Gastrocnemius medialis (tissue), 4 donors: ENCODE results near the gene CHKB. TPM values are rescaled to one million over a fixed set of nuclear protein-coding genes. Genes with fewer than 3 reads are reported as not detected.
"Not testable (repeated sequence)": the region's sequence is repeated elsewhere in the genome, so short reads cannot be mapped to it uniquely, and the experiment has no call there.

Experiments used
- ATAC-seq, 2 donors: fragments of 150-250 bp; one replicate each; pipeline ENCODE4 v1.9.1; 2016
- DNase-seq, 2 donors: peaks; one replicate each; pipeline ENCODE4 v3.0.0-alpha.2; 2019
- H3K27ac ChIP-seq, 4 donors: fragments of 200-600 bp; sonication (generic); 1 replicate in 1 of 4; 2 replicates in 3 of 4; pipeline ENCODE4 v1.5.1; 2016 to 2018; ENCODE audit warnings: mild to moderate bottlenecking in 2 of 4, moderate library complexity in 1 of 4
- H3K27me3 ChIP-seq, 3 donors: fragments of 200-600 bp; sonication (generic) in 2 of 3; 1 replicate in 1 of 3; 2 replicates in 2 of 3; pipeline versions ENCODE4 v1.5.1 to v1.6.0; 2016 to 2019; ENCODE audit warnings: mild to moderate bottlenecking in 1 of 3, moderate library complexity in 1 of 3
- H3K36me3 ChIP-seq, 2 donors: fragments of 200-600 bp; sonication (generic) in 1 of 2; one replicate each; pipeline ENCODE4 v1.5.1; 2017 to 2018
- H3K4me1 ChIP-seq, 2 donors: fragments of 200-600 bp; sonication (generic) in 1 of 2; one replicate each; pipeline ENCODE4 v1.5.1; 2016 to 2017; ENCODE audit warnings: mild to moderate bottlenecking in 2 of 2
- H3K4me3 ChIP-seq, 4 donors: fragments of 200-600 bp; sonication (generic) in 3 of 4; 1 replicate in 1 of 4; 2 replicates in 3 of 4; pipeline ENCODE4 v1.5.1; 2016 to 2019; ENCODE audit warnings: mild to moderate bottlenecking in 2 of 4
- H3K9me3 ChIP-seq, 3 donors: fragments of 200-600 bp; sonication (generic) in 2 of 3; 1 replicate in 1 of 3; 2 replicates in 2 of 3; pipeline ENCODE4 v1.5.1; 2016 to 2019
- CTCF ChIP-seq, 5 experiments: fragments of 450-650 bp in 3 of 5; fragments of 200-600 bp in 2 of 5; sonication (generic) in 2 of 5; IDR thresholded peaks in 4 of 5; conservative IDR thresholded peaks in 1 of 5; 1 replicate in 4 of 5; 2 replicates in 1 of 5; pipeline ENCODE4 v1.5.1; 2016 to 2019; ENCODE audit warnings: antibody characterized with exemption in 5 of 5, mild to moderate bottlenecking in 3 of 5, moderate library complexity in 3 of 5
- POLR2A ChIP-seq, 2 donors: fragments of 450-650 bp; IDR thresholded peaks; one replicate each; pipeline ENCODE4 v1.6.1; 2017; ENCODE audit warnings: antibody characterized with exemption in 2 of 2, mild to moderate bottlenecking in 2 of 2, moderate library complexity in 2 of 2
- in situ Hi-C, 4 donors: fragments of 200-750 bp; cut with MboI; loops; one replicate each; pipeline versions ENCODE4 v1.15.0 to v1.8.0; 2017; ENCODE audit warnings: low sequenced_read_pairs in 4 of 4
- intact Hi-C: fragments of 100-400 bp; cut with DNase I; formaldehyde crosslinking; loops from one replicate; pipeline ENCODE4 v1.15.1; 2023; ENCODE audit warnings: low total_unique reads
- total RNA-seq, 4 donors: library from RNA; depleted of rRNA; stranded (reverse); fragments of >200 nt; gene quantifications; one replicate each; pipeline versions ENCODE4 v1.1.0 to v1.2.3, GENCODE V29; 2016

Gene CHKB
- total RNA-seq, 4 donors from 2014 or later = 10.8 to 39.7 (median 24.4) TPM

DNA sequence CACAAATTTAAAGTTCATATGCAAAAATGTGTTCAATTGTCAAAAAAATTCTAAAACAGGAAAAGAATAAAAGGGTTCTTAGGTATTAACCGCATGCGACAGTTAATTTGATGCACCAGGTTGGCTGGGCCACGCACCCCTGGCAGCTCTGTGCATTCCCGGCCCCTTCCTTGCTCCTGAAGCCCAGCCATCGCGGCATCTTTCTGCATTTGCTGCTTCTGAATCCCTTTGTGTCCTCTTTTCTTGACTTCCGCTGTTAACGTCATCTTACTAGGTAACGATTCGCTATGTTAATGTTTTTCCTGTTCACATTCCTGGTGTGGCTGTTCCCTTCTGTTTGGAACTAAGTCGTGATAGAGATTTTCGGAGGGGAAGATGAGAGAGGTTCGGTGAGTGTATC, 44.9 kb downstream of the CHKB start:
- intact Hi-C loops = no loop called here
- Histone ChIP-seq H3K27ac (peak overlapping the region in 1 of 4 donors; percentile 87), H3K27me3 (peaks cover 16 to 20% (median 17%) of the 10 kb centered on the region in 3 donors), H3K36me3 (no peaks in the 10 kb centered on the region), H3K4me1 (peaks cover 0 to 6% of the 10 kb centered on the region in 2 donors), H3K4me3 (no peak overlapping the region), H3K9me3 (no peaks in the 10 kb centered on the region)
- no peak for TF ChIP-seq POLR2A (IDR thresholded peaks at IDR 0.05)
- no peak for ATAC-seq
- in situ Hi-C loops = no loop called here
- DNase-seq = no peak

- no peak for DNase-seq
- H3K27me3 ChIP-seq = peaks cover 30 to 32% (median 30%) of the 10 kb centered on the region in 3 donors
- no peak overlapping the region for H3K4me3 ChIP-seq
- intact Hi-C loops (no loop called here), in situ Hi-C loops (no loop called here)
- peaks cover 4 to 11% of the 10 kb centered on the region in 2 donors for H3K4me1 ChIP-seq
- H3K9me3 ChIP-seq = no peaks in the 10 kb centered on the region
- H3K36me3 ChIP-seq = no peaks in the 10 kb centered on the region
- H3K27ac ChIP-seq = no peak overlapping the region
- TF ChIP-seq POLR2A (IDR thresholded peaks at IDR 0.05) = no peak
- no peak for TF ChIP-seq CTCF (IDR thresholded peaks at IDR 0.05 in 4 of 5, conservative IDR thresholded peaks at IDR 0.05 in 1 of 5)
- no peak for ATAC-seq
Observed at GRCh38 chr22:50536226-50536625, 46.4 kb downstream of the CHKB start.

DNA sequence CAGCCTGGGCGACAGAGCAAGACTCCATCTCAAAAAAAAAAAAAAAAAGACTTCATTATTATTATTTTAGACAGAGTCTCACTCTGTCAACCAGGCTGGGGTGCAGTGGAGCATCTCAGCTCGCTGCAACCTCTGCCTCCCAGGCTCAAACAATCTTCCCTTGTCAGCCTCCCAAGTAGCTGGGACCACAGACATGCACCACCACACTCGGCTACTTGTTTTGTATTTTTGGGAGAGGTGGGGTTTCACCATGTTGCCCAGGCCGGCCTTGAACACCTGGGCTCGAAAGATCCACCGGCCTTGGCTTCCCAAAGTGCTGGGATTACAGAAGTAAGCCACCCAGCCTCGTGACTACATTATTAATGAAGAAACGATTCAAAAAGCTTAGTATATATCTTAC, 47.5 kb downstream of the CHKB start:
- intact Hi-C loops (no loop called here), in situ Hi-C loops (no loop called here)
- no peaks in the 10 kb centered on the region for H3K9me3 ChIP-seq
- no peak for DNase-seq
- peaks cover 41 to 43% (median 42%) of the 10 kb centered on the region in 3 donors for H3K27me3 ChIP-seq
- H3K27ac ChIP-seq = no peak overlapping the region
- H3K4me1 ChIP-seq = peaks cover 11 to 12% of the 10 kb centered on the region in 2 donors
- no peaks in the 10 kb centered on the region for H3K36me3 ChIP-seq
- TF ChIP-seq POLR2A (IDR thresholded peaks at IDR 0.05) (no peak), CTCF (IDR thresholded peaks at IDR 0.05 in 4 of 5, conservative IDR thresholded peaks at IDR 0.05 in 1 of 5) (no peak)
- H3K4me3 ChIP-seq = no peak overlapping the region
- ATAC-seq = no peak

- H3K4me1 ChIP-seq = peaks cover 8 to 12% of the 10 kb centered on the region in 2 donors
- H3K27ac ChIP-seq, in situ Hi-C loops, ATAC-seq, intact Hi-C loops, H3K36me3 ChIP-seq, H3K4me3 ChIP-seq, H3K9me3 ChIP-seq, DNase-seq: not testable (repeated sequence)
- peak; percentile 16 to 30 for TF ChIP-seq POLR2A (IDR thresholded peaks at IDR 0.05)
- H3K27me3 ChIP-seq = peaks cover 47 to 54% (median 50%) of the 10 kb centered on the region in 3 donors
Observed at GRCh38 chr22:50533856-50534711, 48.6 kb downstream of the CHKB start.

GRCh38 chr22:50532824-50533796, 49.5 kb downstream of the CHKB start:
- DNase-seq = no peak
- in situ Hi-C loops = no loop called here
- Histone ChIP-seq H3K27me3 (peaks cover 47 to 58% (median 57%) of the 10 kb centered on the region in 3 donors), H3K4me1 (peaks cover 7 to 12% of the 10 kb centered on the region in 2 donors), H3K9me3 (no peaks in the 10 kb centered on the region), H3K27ac (peak overlapping the region; percentile 79 to 86 (median 82)), H3K36me3 (no peaks in the 10 kb centered on the region), H3K4me3 (peak overlapping the region in 2 of 4 donors; percentile 52 to 59)
- ATAC-seq = no peak
- intact Hi-C loops = no loop called here
- TF ChIP-seq POLR2A (IDR thresholded peaks at IDR 0.05) = no peak
- no peak for TF ChIP-seq CTCF (IDR thresholded peaks at IDR 0.05 in 4 of 5, conservative IDR thresholded peaks at IDR 0.05 in 1 of 5)
